CD14-positive monocyte (primary cell): ENCODE measurements around the gene ACVR1B. TPM values are rescaled to one million over a fixed set of nuclear protein-coding genes. Genes with fewer than 3 reads are reported as not detected.

Source experiments
- DNase-seq, 3 donors: peaks; one replicate each; pipeline ENCODE4 v3.0.0-alpha.2; 2011 to 2022
- H2AFZ ChIP-seq: 2 replicates; pipeline ENCODE4 v1.6.0; 2012; ENCODE audit warnings: mild to moderate bottlenecking, low read depth, low read length, inconsistent platforms; ENCODE audit not compliant: insufficient read depth, poor library complexity, severe bottlenecking
- H3K27ac ChIP-seq, 2 donors: 1 replicate in 1 of 2; 2 replicates in 1 of 2; pipeline ENCODE4 v1.5.1; 2012 to 2013; ENCODE audit warnings: low read length in 2 of 2, control low read depth in 1 of 2, inconsistent platforms in 1 of 2, low read depth in 1 of 2, mild to moderate bottlenecking in 1 of 2
- H3K27me3 ChIP-seq, 2 donors: one replicate each; pipeline versions ENCODE4 v1.6.0 to v1.6.1; 2011 to 2013; ENCODE audit warnings: low read length in 2 of 2; ENCODE audit not compliant: control insufficient read depth in 2 of 2, insufficient read depth in 2 of 2
- H3K36me3 ChIP-seq, 2 donors: replicated peaks in 1 of 2; 1 replicate in 1 of 2; 2 replicates in 1 of 2; pipeline versions ENCODE4 v1.5.1 to v1.6.1; 2012 to 2013; ENCODE audit warnings: low read length in 2 of 2, control low read depth in 1 of 2, inconsistent platforms in 1 of 2, mild to moderate bottlenecking in 1 of 2; ENCODE audit not compliant: insufficient read depth in 2 of 2, control insufficient read depth in 1 of 2
- H3K4me1 ChIP-seq, 2 donors: 1 replicate in 1 of 2; 2 replicates in 1 of 2; pipeline versions ENCODE4 v1.5.1 to v1.6.1; 2012 to 2013; ENCODE audit warnings: low read length in 2 of 2, control low read depth in 1 of 2, inconsistent platforms in 1 of 2, mild to moderate bottlenecking in 1 of 2, moderate library complexity in 1 of 2; ENCODE audit not compliant: insufficient read depth in 2 of 2, control insufficient read depth in 1 of 2
- H3K4me2 ChIP-seq: replicated peaks from 2 replicates; pipeline ENCODE3; 2012; ENCODE audit warnings: low read length, moderate library complexity, mild to moderate bottlenecking; ENCODE audit not compliant: poor library complexity, severe bottlenecking; ENCODE audit errors: extremely low read depth
- H3K4me3 ChIP-seq, 3 experiments: fragments of 200-600 bp in 1 of 3; sonication (generic) in 1 of 3; replicated peaks in 1 of 3; 1 replicate in 2 of 3; 2 replicates in 1 of 3; pipeline ENCODE4 v1.5.1; 2011 to 2013; ENCODE audit warnings: low read length in 3 of 3, mild to moderate bottlenecking in 3 of 3, control low read depth in 2 of 3, low read depth in 2 of 3, inconsistent platforms in 1 of 3, moderate library complexity in 1 of 3
- H3K79me2 ChIP-seq: 2 replicates; pipeline ENCODE4 v1.6.0; 2012; ENCODE audit warnings: mild to moderate bottlenecking, control low read depth, inconsistent platforms, low read length, moderate library complexity; ENCODE audit not compliant: insufficient read depth
- H3K9ac ChIP-seq: 2 replicates; pipeline ENCODE4 v1.6.0; 2017; ENCODE audit warnings: low read length, mild to moderate bottlenecking; ENCODE audit not compliant: insufficient read depth, poor library complexity, severe bottlenecking
- H3K9me3 ChIP-seq, 2 donors: replicated peaks in 1 of 2; 1 replicate in 1 of 2; 2 replicates in 1 of 2; pipeline versions ENCODE4 v1.5.1 to v1.6.1; 2012 to 2013; ENCODE audit warnings: low read length in 2 of 2, control low read depth in 1 of 2; ENCODE audit not compliant: control insufficient read depth in 1 of 2, insufficient read depth in 1 of 2
- H4K20me1 ChIP-seq: 2 replicates; pipeline ENCODE4 v1.6.0; 2012; ENCODE audit warnings: mild to moderate bottlenecking, low read length, control low read depth, moderate library complexity; ENCODE audit not compliant: insufficient read depth
- H3K27ac Mint-ChIP-seq, 7 donors: one replicate each; pipeline ENCODE4 v1.8.0; 2020; ENCODE audit warnings: mild to moderate bottlenecking in 7 of 7, mixed read lengths in 7 of 7, moderate library complexity in 6 of 7, inconsistent platforms in 2 of 7
- H3K27me3 Mint-ChIP-seq, 3 donors: one replicate each; pipeline ENCODE4 v1.8.0; 2021 to 2022; ENCODE audit warnings: low read depth in 3 of 3, mild to moderate bottlenecking in 3 of 3, mixed read lengths in 3 of 3, moderate library complexity in 3 of 3, inconsistent platforms in 1 of 3
- H3K36me3 Mint-ChIP-seq, 2 donors: one replicate each; pipeline ENCODE4 v1.8.0; 2020; ENCODE audit warnings: mixed read lengths in 2 of 2, inconsistent platforms in 1 of 2, mild to moderate bottlenecking in 1 of 2
- H3K4me1 Mint-ChIP-seq: one replicate; pipeline ENCODE4 v1.8.0; 2020; ENCODE audit warnings: mild to moderate bottlenecking, mixed read lengths
- H3K4me3 Mint-ChIP-seq, 2 donors: one replicate each; pipeline ENCODE4 v1.8.0; 2020; ENCODE audit warnings: mild to moderate bottlenecking in 2 of 2, mixed read lengths in 2 of 2, moderate library complexity in 1 of 2
- H3K9me3 Mint-ChIP-seq, 7 donors: one replicate each; pipeline ENCODE4 v1.8.0; 2020 to 2022; ENCODE audit warnings: mixed read lengths in 7 of 7, mild to moderate bottlenecking in 6 of 7, moderate library complexity in 6 of 7, inconsistent platforms in 2 of 7
- CTCF ChIP-seq: fragments of 200-600 bp; IDR thresholded peaks from one replicate; pipeline ENCODE4 v1.8.0; 2022; ENCODE audit warnings: antibody characterized with exemption, mild to moderate bottlenecking
- WGBS: methylation state at CpG from one replicate; pipeline ENCODE4 v1.1.5; 2013; ENCODE audit warnings: missing lambda C conversion rate; ENCODE audit not compliant: insufficient coverage; 5-methylcytosine and 5-hydroxymethylcytosine counted together
- intact Hi-C, 2 donors: fragments of 100-400 bp; cut with micrococcal nuclease; formaldehyde crosslinking; loops; one replicate each; pipeline versions ENCODE4 v1.15.0 to v1.15.1; 2023
- polyA plus RNA-seq, 3 donors: library from polyadenylated mRNA; depleted of rRNA in 1 of 3; unstranded in 2 of 3; stranded (reverse) in 1 of 3; fragments of 300-500 nt in 2 of 3; fragments of >200 nt in 1 of 3; fragmentation: Illumina TruSeq in 2 of 3; gene quantifications; 1 replicate in 2 of 3; 2 replicates in 1 of 3; pipeline ENCODE4 v1.2.3, GENCODE V29; 2012 to 2021

The ACVR1B gene
- polyA plus RNA-seq, 3 donors = 1.8 to 18.5 (median 3.9) TPM

DNA sequence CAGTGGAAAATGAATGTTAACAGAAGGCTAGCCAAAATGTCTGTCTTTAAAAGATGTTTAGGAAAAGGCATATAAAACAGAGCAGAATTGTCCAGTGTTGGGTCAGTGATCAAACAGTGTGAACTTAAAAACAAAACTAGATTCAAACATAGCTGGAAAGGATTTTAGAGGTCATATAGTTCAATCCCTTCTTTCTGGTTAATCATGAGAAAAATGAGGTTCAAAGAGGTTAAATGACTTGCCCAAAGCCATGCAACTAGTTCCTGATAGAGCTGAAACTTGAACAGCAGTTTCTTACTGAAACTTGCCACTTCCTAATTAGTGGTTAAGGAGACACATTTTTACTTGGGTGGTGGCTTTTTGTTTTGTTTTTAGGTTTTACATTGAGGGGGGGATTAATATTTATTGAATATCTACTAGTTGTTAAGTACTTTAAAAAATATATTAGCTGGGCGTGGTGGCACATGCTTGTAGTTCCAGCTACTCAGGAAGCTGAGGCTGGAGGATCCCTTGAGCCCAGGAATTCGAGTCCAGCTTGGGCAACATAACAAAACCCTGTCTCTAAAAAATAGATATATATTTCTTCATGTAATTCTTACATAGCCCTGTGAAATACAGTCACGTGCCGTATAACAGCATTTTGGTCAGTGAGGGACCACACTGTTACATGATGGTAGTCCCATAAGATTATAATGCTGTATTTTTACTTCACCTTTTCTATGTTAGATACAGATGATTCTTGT, 20.4 kb downstream of the ACVR1B start:
- TF ChIP-seq CTCF = no peak
- Mint-ChIP-seq H3K36me3 (peaks cover 31 to 41% of the 10 kb centered on the region in 2 donors), H3K9me3 (no peaks in the 10 kb centered on the region), H3K27me3 (peaks cover 0 to 2% (median 0%) of the 10 kb centered on the region in 3 donors), H3K4me3 (peak overlapping the region; percentile 62 to 63), H3K27ac (peak overlapping the region; percentile 87 to 97 (median 97)), H3K4me1 (peaks cover 83% of the 10 kb centered on the region)
- Histone ChIP-seq H3K36me3 (peaks cover 0 to 16% of the 10 kb centered on the region in 2 donors), H2AFZ (no peak overlapping the region), H3K4me3 (peak overlapping the region; percentile 26 to 73 (median 44)), H3K9ac (peak overlapping the region; percentile 61), H3K79me2 (peaks cover 91% of the 10 kb centered on the region), H3K27me3 (no peaks in the 10 kb centered on the region), H3K27ac (peak overlapping the region; percentile 87 to 97), H3K4me1 (peaks cover 73 to 81% of the 10 kb centered on the region in 2 donors), H3K9me3 (no peaks in the 10 kb centered on the region), H3K4me2 (peak overlapping the region; percentile 84), H4K20me1 (peaks cover 10% of the 10 kb centered on the region)
- DNase-seq = peak; percentile 59 to 81 (median 72)
- WGBS = no CpG with 5 or more reads among the region's 4 CpGs
- intact Hi-C loops = loop anchor here in 1 of 2 donors (2.0 kb wide), 1 partner anchor 85 kb away; no protein-coding TSS in a partner anchor

- H3K9me3 ChIP-seq = no peaks in the 10 kb centered on the region
- no peak for TF ChIP-seq CTCF
- no peak overlapping the region for H2AFZ ChIP-seq
- peak overlapping the region; percentile 26 to 73 (median 44) for H3K4me3 ChIP-seq
- H3K9me3 Mint-ChIP-seq = no peaks in the 10 kb centered on the region
- peak overlapping the region; percentile 61 for H3K9ac ChIP-seq
- H3K4me1 ChIP-seq = peaks cover 79 to 87% of the 10 kb centered on the region in 2 donors
- peak overlapping the region; percentile 87 to 97 (median 97) for H3K27ac Mint-ChIP-seq
- H3K36me3 Mint-ChIP-seq = peaks cover 32 to 43% of the 10 kb centered on the region in 2 donors
- intact Hi-C loops = loop anchor here in 1 of 2 donors (2.0 kb wide), 1 partner anchor 86 kb away; no protein-coding TSS in a partner anchor
- peak in 2 of 3 donors; percentile 54 to 56 for DNase-seq
- peaks cover 0 to 2% (median 0%) of the 10 kb centered on the region in 3 donors for H3K27me3 Mint-ChIP-seq
- H3K4me2 ChIP-seq = peak overlapping the region; percentile 84
- peak overlapping the region; percentile 87 to 97 for H3K27ac ChIP-seq
- H3K27me3 ChIP-seq = no peaks in the 10 kb centered on the region
- H3K4me3 Mint-ChIP-seq = peak overlapping the region; percentile 62 to 63
- WGBS = no CpG with 5 or more reads among the region's 5 CpGs
- H3K79me2 ChIP-seq = peaks cover 91% of the 10 kb centered on the region
- H3K36me3 ChIP-seq = peaks cover 0 to 16% of the 10 kb centered on the region in 2 donors
- peaks cover 10% of the 10 kb centered on the region for H4K20me1 ChIP-seq
- peaks cover 89% of the 10 kb centered on the region for H3K4me1 Mint-ChIP-seq
Observed at GRCh38 chr12:51972422-51972812, 20.9 kb downstream of the ACVR1B start.
